ENCODE measurements around the gene HSPBAP1. TPM values are rescaled to one million over a fixed set of nuclear protein-coding genes. Genes with fewer than 3 reads are reported as not detected.

HSPBAP1 gene
- total RNA-seq, 1 experiment from 2014 or later: 9.8 TPM

DNA sequence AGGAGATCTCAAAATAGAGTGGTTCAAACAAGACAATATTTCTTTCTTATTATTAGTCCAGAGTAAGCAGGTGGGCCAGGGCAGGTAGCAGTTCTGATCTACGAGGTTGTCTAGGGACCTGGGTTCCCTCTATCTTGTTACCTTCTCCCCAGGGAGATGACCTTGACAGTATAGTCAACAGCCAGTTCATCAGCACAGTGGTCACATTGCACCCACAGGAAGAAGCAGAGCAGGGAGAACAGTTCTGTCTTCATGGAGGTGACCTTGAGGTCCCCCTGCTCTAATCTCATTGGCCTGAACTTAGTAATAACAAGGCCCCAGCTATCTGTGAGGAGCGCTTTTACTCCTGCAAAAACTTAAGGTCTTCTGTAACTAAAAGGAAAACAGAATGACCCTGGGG, 23.0 kb upstream of the HSPBAP1 start:
- H3K18ac ChIP-seq (ENCODE audit: insufficient read length, low read depth, low read length): no peak overlapping the region
- no peak overlapping the region for H3T11ph ChIP-seq (ENCODE audit: low read length)
- H3K23ac ChIP-seq (ENCODE audit: insufficient read length, low read depth, low read length): no peak overlapping the region
- no peaks in the 10 kb centered on the region for H3K9me3 Mint-ChIP-seq
- H3K27me3 Mint-ChIP-seq (ENCODE audit: low read depth): no peaks in the 10 kb centered on the region
- H3K4me1 Mint-ChIP-seq: no peaks in the 10 kb centered on the region
- no peak overlapping the region for H4K8ac ChIP-seq (replicated peaks; ENCODE audit: insufficient read length, low read depth, low read length)
- H4K20me1 ChIP-seq (ENCODE audit: control insufficient read depth, insufficient read depth, insufficient read length): no peaks in the 10 kb centered on the region
- no peak overlapping the region for H2BK120ac ChIP-seq (ENCODE audit: low read depth, low read length, poor library complexity, severe bottlenecking)
- no peak overlapping the region for H3K9ac ChIP-seq (ENCODE audit: extremely low read depth, insufficient read length, low read length)
- DNase-seq: no peak
- H4K5ac ChIP-seq (ENCODE audit: insufficient read length, low read depth, low read length): no peak overlapping the region
- H3K4me1 ChIP-seq (ENCODE audit: insufficient read depth, low read length): no peaks in the 10 kb centered on the region
- peaks cover 0 to 4% (median 0%) of the 10 kb centered on the region in 3 experiments; a peak in 4 of 7 replicates for H3K36me3 Mint-ChIP-seq (ENCODE audit: insufficient read depth in 1 of 3, low read depth in 3 of 3)
- H3K23me2 ChIP-seq (ENCODE audit: insufficient read length, low read depth, low read length, poor library complexity, severe bottlenecking): no peaks in the 10 kb centered on the region
- H4K91ac ChIP-seq (ENCODE audit: insufficient read length, low read depth, low read length): no peak overlapping the region
- no peaks in the 10 kb centered on the region for H3K79me2 ChIP-seq (ENCODE audit: insufficient read depth, low read length)
- no peak overlapping the region for H3K4ac ChIP-seq (ENCODE audit: low read depth, low read length)
- no peak overlapping the region for H2BK12ac ChIP-seq (ENCODE audit: insufficient read length, low read depth, low read length)
- H2AK5ac ChIP-seq (ENCODE audit: insufficient read length, low read length): no peak overlapping the region
- no peak overlapping the region for H3K56ac ChIP-seq (ENCODE audit: insufficient read length, low read depth, low read length)
- no peak overlapping the region for H3K4me2 ChIP-seq (ENCODE audit: insufficient read depth, insufficient read length, low read length)
- no peak overlapping the region for H3K4me3 Mint-ChIP-seq
- no peak overlapping the region for H2BK15ac ChIP-seq (ENCODE audit: low read depth, low read length)
- no peak overlapping the region for H3K27ac ChIP-seq (ENCODE audit: insufficient read length, low read depth, low read length)
- H2AFZ ChIP-seq (ENCODE audit: low read length): no peak overlapping the region
- TF ChIP-seq, protein P1, sequence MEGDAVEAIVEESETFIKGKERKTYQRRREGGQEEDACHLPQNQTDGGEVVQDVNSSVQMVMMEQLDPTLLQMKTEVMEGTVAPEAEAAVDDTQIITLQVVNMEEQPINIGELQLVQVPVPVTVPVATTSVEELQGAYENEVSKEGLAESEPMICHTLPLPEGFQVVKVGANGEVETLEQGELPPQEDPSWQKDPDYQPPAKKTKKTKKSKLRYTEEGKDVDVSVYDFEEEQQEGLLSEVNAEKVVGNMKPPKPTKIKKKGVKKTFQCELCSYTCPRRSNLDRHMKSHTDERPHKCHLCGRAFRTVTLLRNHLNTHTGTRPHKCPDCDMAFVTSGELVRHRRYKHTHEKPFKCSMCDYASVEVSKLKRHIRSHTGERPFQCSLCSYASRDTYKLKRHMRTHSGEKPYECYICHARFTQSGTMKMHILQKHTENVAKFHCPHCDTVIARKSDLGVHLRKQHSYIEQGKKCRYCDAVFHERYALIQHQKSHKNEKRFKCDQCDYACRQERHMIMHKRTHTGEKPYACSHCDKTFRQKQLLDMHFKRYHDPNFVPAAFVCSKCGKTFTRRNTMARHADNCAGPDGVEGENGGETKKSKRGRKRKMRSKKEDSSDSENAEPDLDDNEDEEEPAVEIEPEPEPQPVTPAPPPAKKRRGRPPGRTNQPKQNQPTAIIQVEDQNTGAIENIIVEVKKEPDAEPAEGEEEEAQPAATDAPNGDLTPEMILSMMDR (conservative IDR thresholded peaks at IDR 0.05): no peak
- no peak overlapping the region for H3K14ac ChIP-seq (ENCODE audit: insufficient read depth, low read length)
- H3K27ac Mint-ChIP-seq: no peak overlapping the region
- no CpG with 5 or more reads among the region's 2 CpGs for WGBS (ENCODE audit: extremely low coverage, insufficient read length, low lambda C conversion rate)
- H3K79me1 ChIP-seq (ENCODE audit: insufficient read depth, low read depth, low read length, poor library complexity, severe bottlenecking): no peaks in the 10 kb centered on the region
- no peaks in the 10 kb centered on the region for H3K27me3 ChIP-seq (ENCODE audit: insufficient read depth, low read length)
- H2BK20ac ChIP-seq (ENCODE audit: low read depth, low read length, poor library complexity, severe bottlenecking): no peak overlapping the region
- no peaks in the 10 kb centered on the region for H3K9me3 ChIP-seq (ENCODE audit: control insufficient read depth, low read depth, low read length)
- no peak overlapping the region for H2BK5ac ChIP-seq (ENCODE audit: insufficient read length, low read length)

Measured in H9 (cell line).